Adrenal gland (tissue), 12 donors: Measurements from ENCODE around the gene GATA3. TPM values are rescaled to one million over a fixed set of nuclear protein-coding genes. Genes with fewer than 3 reads are reported as not detected.

Experiments
- DNase-seq, 7 donors: peaks; one replicate each; pipeline ENCODE4 v3.0.0-alpha.2; 2019 to 2020
- H3K27ac ChIP-seq, 5 donors: fragments of 200-600 bp; sonication (generic) in 4 of 5; 1 replicate in 3 of 5; 2 replicates in 2 of 5; pipeline versions ENCODE4 v1.5.1 to v1.8.0; 2016 to 2020; ENCODE audit warnings: mild to moderate bottlenecking in 1 of 5
- H3K27me3 ChIP-seq: fragments of 200-600 bp; 2 replicates; pipeline ENCODE4 v1.8.0; 2021
- H3K36me3 ChIP-seq, 2 donors: fragments of 200-600 bp; replicated peaks in 1 of 2; 1 replicate in 1 of 2; 2 replicates in 1 of 2; pipeline versions ENCODE4 v1.5.1 to v1.8.0; 2018 to 2022
- H3K4me1 ChIP-seq, 2 donors: fragments of 200-600 bp; replicated peaks in 1 of 2; 1 replicate in 1 of 2; 2 replicates in 1 of 2; pipeline versions ENCODE4 v1.5.1 to v1.8.0; 2018 to 2021
- H3K4me3 ChIP-seq, 4 donors: fragments of 200-600 bp; sonication (generic) in 3 of 4; one replicate each; pipeline ENCODE4 v1.5.1; 2016 to 2018
- H3K9me3 ChIP-seq, 3 donors: fragments of 200-600 bp; sonication (generic) in 1 of 3; replicated peaks in 1 of 3; 1 replicate in 2 of 3; 2 replicates in 1 of 3; pipeline versions ENCODE4 v1.5.1 to v1.8.0; 2016 to 2021
- CTCF ChIP-seq, 6 experiments: fragments of 450-650 bp in 4 of 6; fragments of 200-600 bp in 2 of 6; sonication (generic) in 1 of 6; IDR thresholded peaks; 1 replicate in 5 of 6; 2 replicates in 1 of 6; pipeline versions ENCODE4 v1.5.1 to v1.8.0; 2016 to 2021; ENCODE audit warnings: antibody characterized with exemption in 6 of 6, mild to moderate bottlenecking in 2 of 6, moderate library complexity in 1 of 6
- POLR2A ChIP-seq, 2 donors: fragments of 450-650 bp; IDR thresholded peaks; one replicate each; pipeline ENCODE4 v1.6.1; 2017; ENCODE audit warnings: antibody characterized with exemption in 2 of 2, mild to moderate bottlenecking in 2 of 2, moderate library complexity in 1 of 2
- WGBS, 4 donors: extraction: QIAGEN DNeasy Blood & Tissue Kit in 2 of 4; methylation state at CpG; one replicate each; pipeline versions ENCODE4 v1.1.5 to v1.1.7; 2013 to 2017; 5-methylcytosine and 5-hydroxymethylcytosine counted together
- intact Hi-C, 2 donors: fragments of 100-400 bp; cut with DNase I; formaldehyde crosslinking; loops; one replicate each; pipeline versions ENCODE4 v1.14.1 to v1.15.0; 2022 to 2023
- polyA plus RNA-seq, 3 donors: library from polyadenylated mRNA; stranded (reverse); fragments of 200-250 nt in 2 of 3; fragments of 350-450 nt in 1 of 3; fragmentation: Illumina TruSeq in 1 of 3; extraction: RNeasy Lipid Tissue Mini Kit (QIAGEN cat#74804) in 1 of 3; gene quantifications; one replicate each; pipeline ENCODE4 v1.2.3, GENCODE V29; 2013 to 2014
- total RNA-seq, 9 donors: library from RNA; depleted of rRNA in 4 of 9; stranded (reverse); fragments of >200 nt in 4 of 9; fragments of 120-200 nt in 1 of 9; fragmentation: NEBNext Ultra II Directional in 1 of 9; extraction: Animal tissue kit (Norgen Biotek cat#: 25700) in 1 of 9; gene quantifications; one replicate each; pipeline versions ENCODE4 v1.1.0 to v1.2.4, GENCODE V29; 2013 to 2023
- donor health status: healthy with polysubstance abuse.
- donor health status: Bipolar disorder and iron deficiency.
- donor health status: DM: yes; HTN: yes; CAD: no.
- donor health status: DM: no; HTN: no; CAD: no.
- donor health status: DM: no; HTN: no; CAD: no.
- donor health status: DM: yes; HTN: yes; CAD: no.

Gene GATA3
- total and polyA plus RNA-seq, 12 donors, result 1.8 to 11.6 (median 4.7) TPM

- no peak for DNase-seq
- peaks cover 7 to 16% of the 10 kb centered on the region in 2 donors for H3K4me1 ChIP-seq
- TF ChIP-seq CTCF (IDR thresholded peaks at IDR 0.05) (no peak), POLR2A (IDR thresholded peaks at IDR 0.05) (no peak)
- H3K9me3 ChIP-seq, result no peaks in the 10 kb centered on the region
- no peaks in the 10 kb centered on the region for H3K36me3 ChIP-seq
- H3K27ac ChIP-seq, result no peak overlapping the region
- WGBS, 4 donors, result 10 to 21% (median 15%) methylated on average over 6 of the region's 6 CpGs
- H3K4me3 ChIP-seq, result no peak overlapping the region
- peaks cover 96% of the 10 kb centered on the region for H3K27me3 ChIP-seq
- intact Hi-C loops, result no loop called here
Measured at GRCh38 chr10:8040651-8041050, 13.8 kb upstream of the GATA3 start.

GRCh38 chr10:8041284-8041991 lies 13.1 kb upstream of the GATA3 start:
- Histone ChIP-seq H3K4me3 (no peak overlapping the region), H3K4me1 (peaks cover 7 to 14% of the 10 kb centered on the region in 2 donors), H3K9me3 (no peaks in the 10 kb centered on the region), H3K36me3 (no peaks in the 10 kb centered on the region), H3K27ac (no peak overlapping the region), H3K27me3 (peaks cover 94% of the 10 kb centered on the region)
- TF ChIP-seq CTCF (IDR thresholded peaks at IDR 0.05), result no peak
- no peak for TF ChIP-seq POLR2A (IDR thresholded peaks at IDR 0.05)
- intact Hi-C loops, result no loop called here
- DNase-seq, result no peak
- 12 to 16% (median 14%) methylated on average over 10 of the region's 10 CpGs for WGBS, 4 donors

GRCh38 chr10:8041992-8042720 lies 12.3 kb upstream of the GATA3 start:
- no peak for TF ChIP-seq CTCF (IDR thresholded peaks at IDR 0.05)
- TF ChIP-seq POLR2A (IDR thresholded peaks at IDR 0.05), result no peak
- peaks cover 7 to 13% of the 10 kb centered on the region in 2 donors for H3K4me1 ChIP-seq
- 17 to 29% (median 21%) methylated on average over 17 of the region's 17 CpGs for WGBS, 4 donors

GRCh38 chr10:8042721-8043568 lies 11.5 kb upstream of the GATA3 start:
- no peak overlapping the region for H3K4me3 ChIP-seq
- H3K27ac ChIP-seq, result no peak overlapping the region
- peaks cover 92% of the 10 kb centered on the region for H3K27me3 ChIP-seq
- WGBS, 4 donors, result 10 to 19% (median 13%) methylated on average over 27 to 35 of the region's 35 CpGs
- intact Hi-C loops, result no loop called here
- no peak for DNase-seq
- H3K36me3 ChIP-seq, result no peaks in the 10 kb centered on the region
- no peaks in the 10 kb centered on the region for H3K9me3 ChIP-seq
- H3K4me1 ChIP-seq, result peaks cover 7 to 11% of the 10 kb centered on the region in 2 donors
- no peak for TF ChIP-seq CTCF (IDR thresholded peaks at IDR 0.05)
- TF ChIP-seq POLR2A (IDR thresholded peaks at IDR 0.05), result no peak

More at GRCh38 chr10:8041992-8042720, 12.3 kb upstream of the GATA3 start:
- no peak for DNase-seq
- Histone ChIP-seq H3K27me3 (peaks cover 92% of the 10 kb centered on the region), H3K9me3 (no peaks in the 10 kb centered on the region), H3K4me3 (no peak overlapping the region), H3K27ac (no peak overlapping the region), H3K36me3 (no peaks in the 10 kb centered on the region)
- intact Hi-C loops, result no loop called here
